Naive thymus-derived CD8-positive, alpha-beta T cell (primary cell): Measurements from ENCODE around the gene PPM1L. TPM values are rescaled to one million over a fixed set of nuclear protein-coding genes. Genes with fewer than 3 reads are reported as not detected.

Experiments
- ATAC-seq, 2 donors: fragments of 150-1000 bp; cut with Tn5 transposase in 1 of 2; sonication (Bioruptor Pico), chemical (Tn5 transposase) in 1 of 2; 1 replicate in 1 of 2; 2 replicates in 1 of 2; pipeline ENCODE4 v1.10.0; 2021; ENCODE audit warnings: mild to moderate bottlenecking in 2 of 2, moderate library complexity in 2 of 2
- POLR2A ChIA-PET: fragments of 350-600 bp; sonication (Branson Sonifier 250); formaldehyde crosslinking; loops from one replicate; lab custom pipeline; 2021; ENCODE audit warnings: antibody characterized with exemption; lab: Charles Lee
- DNase-seq, 10 donors: peaks; one replicate each; pipeline versions ENCODE4 v3.0.0 to v3.0.0-alpha.2; 2020 to 2022
- H3K27ac Mint-ChIP-seq, 10 donors: one replicate each; pipeline ENCODE4 v1.8.0; 2020 to 2022; ENCODE audit warnings: mild to moderate bottlenecking in 10 of 10, mixed read lengths in 10 of 10, moderate library complexity in 4 of 10, inconsistent platforms in 1 of 10
- H3K27me3 Mint-ChIP-seq, 5 donors: one replicate each; pipeline ENCODE4 v1.8.0; 2021 to 2022; ENCODE audit warnings: mixed read lengths in 5 of 5
- H3K36me3 Mint-ChIP-seq, 3 donors: one replicate each; pipeline ENCODE4 v1.8.0; 2020 to 2022; ENCODE audit warnings: mixed read lengths in 3 of 3, mild to moderate bottlenecking in 2 of 3, inconsistent platforms in 1 of 3
- H3K4me1 Mint-ChIP-seq, 4 donors: one replicate each; pipeline ENCODE4 v1.8.0; 2021 to 2022; ENCODE audit warnings: mixed read lengths in 4 of 4
- H3K4me3 Mint-ChIP-seq, 10 donors: one replicate each; pipeline ENCODE4 v1.8.0; 2020 to 2022; ENCODE audit warnings: mild to moderate bottlenecking in 10 of 10, mixed read lengths in 10 of 10, moderate library complexity in 6 of 10, inconsistent platforms in 1 of 10
- H3K9me3 Mint-ChIP-seq, 9 donors: one replicate each; pipeline ENCODE4 v1.8.0; 2020 to 2022; ENCODE audit warnings: mixed read lengths in 9 of 9, mild to moderate bottlenecking in 3 of 9, inconsistent platforms in 1 of 9, moderate library complexity in 1 of 9
- polyA plus RNA-seq, 3 donors: library from polyadenylated mRNA; unstranded; fragments of 300-500 nt; fragmentation: Illumina TruSeq; gene quantifications; one replicate each; pipeline ENCODE4 v1.2.3, GENCODE V29; 2021
- total RNA-seq, 8 experiments: library from RNA in 2 of 8; stranded (reverse) in 2 of 8; gene quantifications; one replicate each; pipeline ENCODE4 v1.2.3 and lab custom pipeline; 2021 to 2026

The PPM1L gene
- total and polyA plus RNA-seq, 5 experiments from 2014 or later: 0.46 to 5.9 (median 1.9) TPM

DNA sequence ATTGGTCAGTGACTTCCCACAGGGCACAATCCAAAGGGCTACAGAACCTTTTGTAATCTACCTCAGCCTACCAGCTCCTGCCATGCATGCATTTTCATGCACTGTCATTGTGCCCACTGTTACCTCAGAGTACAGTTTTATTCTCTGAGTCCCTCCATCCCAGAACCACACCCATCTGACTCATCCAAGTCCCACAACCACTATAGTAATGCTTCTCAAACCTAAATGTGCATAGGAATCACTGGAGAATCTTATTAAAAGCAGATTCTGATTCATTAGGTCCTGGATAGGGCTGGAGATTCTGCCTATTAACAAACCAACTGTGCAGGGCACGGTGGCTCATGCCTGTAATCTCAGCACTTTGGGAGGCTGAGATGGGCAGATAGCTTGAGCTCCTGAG lies 352.8 kb downstream of the PPM1L start:
- Mint-ChIP-seq H3K36me3 (no peaks in the 10 kb centered on the region), H3K27me3 (peaks cover 18 to 46% (median 23%) of the 10 kb centered on the region in 5 donors), H3K9me3 (no peaks in the 10 kb centered on the region), H3K4me1 (peaks cover 4 to 17% (median 11%) of the 10 kb centered on the region in 4 donors), H3K4me3 (no peak overlapping the region), H3K27ac (no peak overlapping the region)
- ATAC-seq: no peak
- POLR2A ChIA-PET: no interaction called here
- no peak for DNase-seq

DNA sequence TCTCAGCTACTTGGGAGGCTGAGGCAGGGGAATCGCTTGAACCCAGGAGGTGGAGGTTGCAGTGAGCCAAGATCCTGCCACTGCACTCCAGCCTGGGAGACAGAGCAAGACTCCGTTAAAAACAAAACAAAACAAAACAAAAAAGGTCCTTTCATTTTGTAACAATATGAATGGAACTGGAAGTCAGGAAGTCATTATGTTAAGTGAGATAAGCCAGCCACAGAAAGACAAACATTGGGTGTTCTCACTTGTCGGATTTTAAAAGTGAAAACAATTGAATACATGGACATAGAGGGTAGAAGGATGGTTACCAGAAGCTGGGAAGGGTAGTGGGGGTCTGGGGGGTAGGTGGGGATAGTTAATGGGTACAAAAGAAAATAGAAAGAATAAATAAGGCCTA lies 361.6 kb downstream of the PPM1L start:
- no peak overlapping the region for H3K4me3 Mint-ChIP-seq
- POLR2A ChIA-PET: no interaction called here
- DNase-seq (no peak), ATAC-seq (no peak)
- H3K9me3 Mint-ChIP-seq: peaks cover 0 to 60% (median 39%) of the 10 kb centered on the region in 9 donors
- H3K27ac Mint-ChIP-seq: no peak overlapping the region
- no peaks in the 10 kb centered on the region for H3K4me1 Mint-ChIP-seq
- peaks cover 0 to 33% (median 19%) of the 10 kb centered on the region in 3 donors for H3K36me3 Mint-ChIP-seq
- H3K27me3 Mint-ChIP-seq: peaks cover 8 to 11% (median 9%) of the 10 kb centered on the region in 5 donors

DNA sequence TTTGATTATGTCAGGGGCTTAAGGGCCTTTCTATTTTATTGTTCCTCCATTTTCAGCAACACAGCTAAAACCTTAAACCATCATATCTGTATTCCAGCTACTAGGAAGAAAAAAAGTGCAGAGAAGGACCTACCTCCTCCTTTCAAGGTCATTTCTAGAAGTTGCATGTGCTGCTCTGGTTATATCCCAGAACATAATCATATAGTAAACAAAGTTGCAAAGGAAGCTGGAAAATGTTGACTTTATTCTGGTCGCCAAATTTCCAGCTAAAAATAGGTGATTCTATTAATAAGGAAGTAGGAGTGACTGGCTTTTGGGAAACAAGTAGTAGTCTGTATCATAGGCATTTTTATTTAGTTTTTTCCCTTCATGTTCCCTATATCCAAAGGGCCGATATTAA lies 370.5 kb downstream of the PPM1L start:
- POLR2A ChIA-PET: no interaction called here
- Mint-ChIP-seq H3K27me3 (peaks cover 0 to 7% (median 3%) of the 10 kb centered on the region in 5 donors), H3K4me1 (no peaks in the 10 kb centered on the region), H3K27ac (no peak overlapping the region), H3K36me3 (peaks cover 2 to 24% (median 10%) of the 10 kb centered on the region in 3 donors), H3K4me3 (no peak overlapping the region), H3K9me3 (peaks cover 0 to 36% (median 19%) of the 10 kb centered on the region in 9 donors)
- ATAC-seq: no peak
- DNase-seq: no peak

Other genes starting within 250 kb of the PPM1L start
- gene KPNA4, start 190.7 kb upstream of the PPM1L start, total RNA-seq: 10 to 100 TPM; 50.4 to 54.4 TPM
- gene KPNA4, start 190.7 kb upstream of the PPM1L start, polyA plus RNA-seq: 1 to 10 TPM; 6.2 to 8.1 (median 6.3) TPM
- not detected for gene ARL14, start 79.1 kb upstream of the PPM1L start, total RNA-seq
- not detected for gene ARL14, start 79.1 kb upstream of the PPM1L start, polyA plus RNA-seq